ENCODE measurements around the gene MAP4K4. TPM values are rescaled to one million over a fixed set of nuclear protein-coding genes. Genes with fewer than 3 reads are reported as not detected.

Gene MAP4K4
- total RNA-seq, 1 experiment from 2014 or later = 132 TPM

DNA sequence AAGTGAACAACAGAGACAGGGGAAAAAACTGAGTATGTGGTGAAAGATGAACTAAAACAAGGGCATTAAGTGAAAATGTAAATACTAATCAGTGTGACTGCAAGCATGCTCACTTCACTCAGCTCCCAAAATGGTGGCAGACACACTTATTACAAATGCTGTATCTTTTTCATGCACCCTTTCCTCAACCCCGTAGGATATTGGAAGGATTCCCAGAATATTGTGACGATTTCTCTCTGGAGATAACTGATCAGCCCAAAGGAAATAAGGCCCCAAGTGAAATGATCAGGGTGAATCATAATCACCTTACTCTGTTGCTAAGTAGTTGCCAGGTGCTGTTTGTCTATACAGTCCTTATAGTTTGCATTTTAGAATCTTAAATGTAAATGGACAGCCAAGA lies 155.3 kb downstream of the MAP4K4 start:
- no peaks in the 10 kb centered on the region for H4K20me1 ChIP-seq (ENCODE audit: control insufficient read depth, insufficient read depth, insufficient read length)

More for the DNA sequence above, 155.3 kb downstream of the MAP4K4 start:
- H3K9ac ChIP-seq (ENCODE audit: extremely low read depth, insufficient read length, low read length) = no peak overlapping the region
- peaks cover 0 to 2% of the 10 kb centered on the region in 2 experiments; a peak in 1 of 4 replicates for H3K4me1 Mint-ChIP-seq
- H3T11ph ChIP-seq (ENCODE audit: low read length) = no peak overlapping the region
- H3K23me2 ChIP-seq (ENCODE audit: insufficient read length, low read depth, low read length, poor library complexity, severe bottlenecking) = no peaks in the 10 kb centered on the region
- peaks cover 7 to 44% (median 35%) of the 10 kb centered on the region in 3 experiments; a peak in 6 of 7 replicates for H3K36me3 Mint-ChIP-seq (ENCODE audit: insufficient read depth in 1 of 3, low read depth in 3 of 3)
- H2BK12ac ChIP-seq (ENCODE audit: insufficient read length, low read depth, low read length) = no peak overlapping the region
- H2BK5ac ChIP-seq (ENCODE audit: insufficient read length, low read length) = no peak overlapping the region
- H4K91ac ChIP-seq (ENCODE audit: insufficient read length, low read depth, low read length) = no peak overlapping the region
- no peak overlapping the region for H4K8ac ChIP-seq (replicated peaks; ENCODE audit: insufficient read length, low read depth, low read length)
- H3K4me2 ChIP-seq (ENCODE audit: insufficient read depth, insufficient read length, low read length) = no peak overlapping the region
- H3K4me3 Mint-ChIP-seq = no peak overlapping the region
- H3K23ac ChIP-seq (ENCODE audit: insufficient read length, low read depth, low read length) = no peak overlapping the region
- H2AFZ ChIP-seq (ENCODE audit: low read length) = no peak overlapping the region
- no peaks in the 10 kb centered on the region for H3K27me3 ChIP-seq (ENCODE audit: insufficient read depth, low read length)
- no peak for DNase-seq
- H3K9me3 ChIP-seq (ENCODE audit: control insufficient read depth, low read depth, low read length) = no peaks in the 10 kb centered on the region
- no peak overlapping the region for H2BK20ac ChIP-seq (ENCODE audit: low read depth, low read length, poor library complexity, severe bottlenecking)
- H3K14ac ChIP-seq (ENCODE audit: insufficient read depth, low read length) = no peak overlapping the region
- no peaks in the 10 kb centered on the region; a peak in 1 of 5 replicates for H3K9me3 Mint-ChIP-seq
- no peak overlapping the region for H4K5ac ChIP-seq (ENCODE audit: insufficient read length, low read depth, low read length)
- no peak for TF ChIP-seq CTCF (conservative IDR thresholded peaks at IDR 0.05)
- no peak overlapping the region for H3K27ac ChIP-seq (ENCODE audit: insufficient read length, low read depth, low read length)
- no peaks in the 10 kb centered on the region for H3K79me2 ChIP-seq (ENCODE audit: insufficient read depth, low read length)
- peaks cover 2% of the 10 kb centered on the region for H3K79me1 ChIP-seq (ENCODE audit: insufficient read depth, low read depth, low read length, poor library complexity, severe bottlenecking)
- H3K4ac ChIP-seq (ENCODE audit: low read depth, low read length) = no peak overlapping the region
- no peak overlapping the region for H3K27ac Mint-ChIP-seq
- no peaks in the 10 kb centered on the region for H3K27me3 Mint-ChIP-seq (ENCODE audit: low read depth)
- no CpG with 5 or more reads among the region's 2 CpGs for WGBS (ENCODE audit: extremely low coverage, insufficient read length, low lambda C conversion rate)
- H3K18ac ChIP-seq (ENCODE audit: insufficient read length, low read depth, low read length) = no peak overlapping the region
- H3K4me1 ChIP-seq (ENCODE audit: insufficient read depth, low read length) = no peaks in the 10 kb centered on the region
- no peak overlapping the region for H2BK120ac ChIP-seq (ENCODE audit: low read depth, low read length, poor library complexity, severe bottlenecking)
- no peak overlapping the region for H2BK15ac ChIP-seq (ENCODE audit: low read depth, low read length)
- H2AK5ac ChIP-seq (ENCODE audit: insufficient read length, low read length) = no peak overlapping the region
- no peak overlapping the region for H3K56ac ChIP-seq (ENCODE audit: insufficient read length, low read depth, low read length)

Data from H9 (cell line).